IMR-90 (cell line): Measurements from ENCODE around the gene LDB2. TPM values are rescaled to one million over a fixed set of nuclear protein-coding genes. Genes with fewer than 3 reads are reported as not detected.

Experiments
- ATAC-seq: fragments of 200-7000 bp; cut with Tn5 transposase; 2 replicates; pipeline ENCODE4 v1.9.1; 2020; ENCODE audit warnings: low read depth, mild to moderate bottlenecking, moderate library complexity
- BruUV-seq: library from RNA; stranded (reverse); fragments of 400-500 nt; replicated peaks from 2 replicates; lab custom pipeline; 2021; lab: Mats Ljungman, UMichigan
- CTCF ChIA-PET: fragments of 300-600 bp; formaldehyde crosslinking; extraction: SDS; loops from one replicate; lab custom pipeline; 2021; ENCODE audit warnings: antibody characterized with exemption; lab: Yijun Ruan, JAX
- POLR2A ChIA-PET: fragments of 300-600 bp; sonication (Branson Sonifier 250); formaldehyde crosslinking; loops from one replicate; lab custom pipeline; 2022; ENCODE audit warnings: antibody characterized with exemption; ENCODE audit not compliant: unreplicated experiment; lab: Charles Lee
- DNase-seq: peaks from one replicate; pipeline ENCODE4 v3.0.0; 2013
- H2AFZ ChIP-seq: replicated peaks from 2 replicates; pipeline ENCODE3; 2013; ENCODE audit warnings: low read length, mild to moderate bottlenecking; ENCODE audit not compliant: poor library complexity
- H2AK5ac ChIP-seq: 2 replicates; pipeline ENCODE4 v1.6.1; 2013; ENCODE audit warnings: low read depth, low read length, inconsistent platforms
- H2AK9ac ChIP-seq: replicated peaks from 2 replicates; pipeline ENCODE3; 2013; ENCODE audit warnings: mild to moderate bottlenecking, low read depth, low read length, moderate library complexity; ENCODE audit not compliant: poor library complexity
- H2BK120ac ChIP-seq: 2 replicates; pipeline ENCODE4 v1.6.1; 2013; ENCODE audit warnings: low read depth, low read length, inconsistent platforms
- H2BK15ac ChIP-seq: 3 replicates; pipeline ENCODE4 v1.6.1; 2013; ENCODE audit warnings: low read depth, low read length, inconsistent platforms
- H2BK20ac ChIP-seq: 2 replicates; pipeline ENCODE4 v1.6.1; 2013; ENCODE audit warnings: low read depth, mild to moderate bottlenecking, inconsistent platforms, low read length, moderate library complexity
- H2BK5ac ChIP-seq: 2 replicates; pipeline ENCODE4 v1.6.1; 2013; ENCODE audit warnings: mild to moderate bottlenecking, low read depth, low read length, inconsistent platforms; ENCODE audit not compliant: poor library complexity, severe bottlenecking
- H3K14ac ChIP-seq: replicated peaks from 2 replicates; pipeline ENCODE4 v1.6.1; 2013; ENCODE audit warnings: low read depth, low read length, inconsistent platforms
- H3K18ac ChIP-seq: 2 replicates; pipeline ENCODE4 v1.6.1; 2013; ENCODE audit warnings: low read depth, low read length, control low read depth
- H3K23ac ChIP-seq: 2 replicates; pipeline ENCODE4 v1.6.1; 2013; ENCODE audit warnings: low read depth, low read length, inconsistent platforms
- H3K27ac ChIP-seq: 2 replicates; pipeline ENCODE4 v1.5.1; 2013; ENCODE audit warnings: mild to moderate bottlenecking, control low read depth, low read length; ENCODE audit not compliant: insufficient read depth
- H3K27me3 ChIP-seq: 2 replicates; pipeline ENCODE4 v1.6.1; 2013; ENCODE audit warnings: low read length; ENCODE audit not compliant: control insufficient read depth, insufficient read depth
- H3K36me3 ChIP-seq: 2 replicates; pipeline ENCODE4 v1.6.1; 2013; ENCODE audit warnings: low read length, mixed read lengths; ENCODE audit not compliant: control insufficient read depth, insufficient read depth
- H3K4ac ChIP-seq: 2 replicates; pipeline ENCODE4 v1.6.1; 2013; ENCODE audit warnings: low read depth, low read length, inconsistent platforms
- H3K4me1 ChIP-seq: 2 replicates; pipeline ENCODE4 v1.6.1; 2013; ENCODE audit warnings: low read length, mixed read lengths; ENCODE audit not compliant: control insufficient read depth, insufficient read depth
- H3K4me2 ChIP-seq: 2 replicates; pipeline ENCODE4 v1.6.1; 2013; ENCODE audit warnings: low read depth, mild to moderate bottlenecking, control low read depth, low read length, moderate library complexity
- H3K4me3 ChIP-seq: 2 replicates; pipeline ENCODE4 v1.5.1; 2013; ENCODE audit warnings: low read depth, mild to moderate bottlenecking, control low read depth, low read length, moderate library complexity; ENCODE audit not compliant: insufficient read depth
- H3K56ac ChIP-seq: 2 replicates; pipeline ENCODE4 v1.6.1; 2013; ENCODE audit warnings: low read length, inconsistent platforms; ENCODE audit not compliant: insufficient read depth; ENCODE audit errors: extremely low read depth
- H3K79me1 ChIP-seq, 2 experiments: 2 replicates each; pipeline ENCODE4 v1.6.1; 2013; ENCODE audit warnings: low read length in 2 of 2, inconsistent platforms in 1 of 2, low read depth in 1 of 2
- H3K9ac ChIP-seq: 2 replicates; pipeline ENCODE4 v1.6.1; 2013; ENCODE audit warnings: low read depth, low read length, control low read depth
- H3K9me1 ChIP-seq: 2 replicates; pipeline ENCODE4 v1.6.1; 2013; ENCODE audit warnings: low read length, inconsistent platforms; ENCODE audit not compliant: insufficient read depth
- H3K9me3 ChIP-seq: 2 replicates; pipeline ENCODE4 v1.6.1; 2013; ENCODE audit warnings: low read length; ENCODE audit not compliant: control insufficient read depth, insufficient read depth
- H4K20me1 ChIP-seq: 2 replicates; pipeline ENCODE4 v1.6.1; 2013; ENCODE audit warnings: low read length, inconsistent platforms; ENCODE audit not compliant: insufficient read depth
- H4K5ac ChIP-seq: 2 replicates; pipeline ENCODE4 v1.6.1; 2013; ENCODE audit warnings: mild to moderate bottlenecking, low read depth, low read length, control low read depth
- H4K8ac ChIP-seq, 2 experiments: 2 replicates each; pipeline ENCODE4 v1.6.1; 2013; ENCODE audit warnings: low read depth in 2 of 2, low read length in 2 of 2, control low read depth in 1 of 2, inconsistent platforms in 1 of 2
- H4K91ac ChIP-seq: 2 replicates; pipeline ENCODE4 v1.6.1; 2013; ENCODE audit warnings: low read depth, low read length, inconsistent platforms; ENCODE audit not compliant: insufficient read depth
- CHD1 ChIP-seq: IDR thresholded peaks from 2 replicates; pipeline ENCODE4 v1.6.1; 2012; ENCODE audit warnings: low read depth, low read length, improper control_type of control experiment
- POLR2A ChIP-seq: IDR thresholded peaks from 2 replicates; pipeline ENCODE4 v1.6.1; 2012; ENCODE audit warnings: mild to moderate bottlenecking, low read depth, low read length
- RCOR1 ChIP-seq: IDR thresholded peaks from 2 replicates; pipeline ENCODE4 v1.6.1; 2012; ENCODE audit warnings: mild to moderate bottlenecking, low read length, improper control_type of control experiment; ENCODE audit not compliant: insufficient replicate concordance
- RFX5 ChIP-seq: IDR thresholded peaks from 2 replicates; pipeline ENCODE4 v1.8.0; 2012; ENCODE audit warnings: low read depth, mild to moderate bottlenecking, low read length, moderate library complexity
- WGBS, 2 experiments: methylation state at CpG; one replicate each; pipeline versions ENCODE4 v1.1.5 to v1.1.7; 2013; ENCODE audit warnings: missing lambda C conversion rate in 2 of 2; ENCODE audit not compliant: insufficient read length in 1 of 2; ENCODE audit errors: extremely low coverage in 2 of 2; 5-methylcytosine and 5-hydroxymethylcytosine counted together
- dilution Hi-C: fragments of 300-500 bp; cut with HindIII; formaldehyde crosslinking; loops from one replicate; pipeline ENCODE4 v1.14.3; 2018; ENCODE audit warnings: low sequenced_read_pairs; ENCODE audit not compliant: unreplicated experiment
- in situ Hi-C: fragments of 300-500 bp; cut with MboI; formaldehyde crosslinking; loops from 3 replicates; pipeline ENCODE4 v1.14.3; 2019; ENCODE audit warnings: low sequenced_read_pairs, inconsistent platforms, mixed read lengths
- intact Hi-C: fragments of 100-400 bp; cut with micrococcal nuclease; formaldehyde crosslinking; loops from 2 replicates; pipeline ENCODE4 v1.10.0; 2022
- polyA plus RNA-seq, 3 experiments: library from polyadenylated mRNA; depleted of rRNA; stranded (reverse); fragments of >200 nt; gene quantifications; 2 replicates each; pipeline ENCODE4 v1.2.3, GENCODE V29; 2012; ENCODE audit warnings: low replicate concordance in 1 of 3
- total RNA-seq: library from RNA; depleted of rRNA; stranded (reverse); fragments of >200 nt; gene quantifications from 2 replicates; pipeline ENCODE4 v1.2.3, GENCODE V29; 2012

Gene LDB2
- total and polyA plus RNA-seq, 2 of the 4 experiments (the other 2 are of a cell fraction), result 67.9 to 116 TPM

GRCh38 chr4:16655111-16655510 is 243.3 kb downstream of the LDB2 start:
- POLR2A ChIA-PET, result no interaction called here
- intact Hi-C loops (no loop called here), in situ Hi-C loops (no loop called here), dilution Hi-C loops (no loop called here)
- Histone ChIP-seq H3K4me2 (no peak overlapping the region), H3K27ac (no peak overlapping the region), H3K9ac (no peak overlapping the region), H3K27me3 (no peaks in the 10 kb centered on the region), H4K20me1 (no peaks in the 10 kb centered on the region), H2BK20ac (no peak overlapping the region), H2BK5ac (no peak overlapping the region), H3K9me3 (no peaks in the 10 kb centered on the region), H3K4me1 (no peaks in the 10 kb centered on the region), H4K91ac (no peak overlapping the region), H3K36me3 (no peaks in the 10 kb centered on the region), H4K5ac (no peak overlapping the region), H3K23ac (no peak overlapping the region), H2BK120ac (no peak overlapping the region), H2AK5ac (no peak overlapping the region), H3K4ac (no peak overlapping the region), H3K9me1 (no peaks in the 10 kb centered on the region), H3K4me3 (no peak overlapping the region), H2AFZ (no peak overlapping the region), H3K18ac (no peak overlapping the region), H2AK9ac (no peak overlapping the region), H4K8ac (no peak overlapping the region), H2BK15ac (no peak overlapping the region), H3K56ac (no peak overlapping the region), H3K14ac (no peak overlapping the region), H3K79me1 (no peaks in the 10 kb centered on the region; a peak in 1 of 4 replicates)
- DNase-seq (no peak), ATAC-seq (no peak)
- BruUV-seq, result no TSS peak
- CTCF ChIA-PET, result no interaction called here
- WGBS, 2 experiments, result no CpG with 5 or more reads among the region's 3 CpGs
- TF ChIP-seq CHD1 (no peak), RFX5 (no peak), RCOR1 (no peak), POLR2A (no peak)
